ENCODE results near the gene MUSTN1. TPM values are rescaled to one million over a fixed set of nuclear protein-coding genes. Genes with fewer than 3 reads are reported as not detected.

Gene MUSTN1
- polyA plus RNA-seq, 1 experiment, result not detected

DNA sequence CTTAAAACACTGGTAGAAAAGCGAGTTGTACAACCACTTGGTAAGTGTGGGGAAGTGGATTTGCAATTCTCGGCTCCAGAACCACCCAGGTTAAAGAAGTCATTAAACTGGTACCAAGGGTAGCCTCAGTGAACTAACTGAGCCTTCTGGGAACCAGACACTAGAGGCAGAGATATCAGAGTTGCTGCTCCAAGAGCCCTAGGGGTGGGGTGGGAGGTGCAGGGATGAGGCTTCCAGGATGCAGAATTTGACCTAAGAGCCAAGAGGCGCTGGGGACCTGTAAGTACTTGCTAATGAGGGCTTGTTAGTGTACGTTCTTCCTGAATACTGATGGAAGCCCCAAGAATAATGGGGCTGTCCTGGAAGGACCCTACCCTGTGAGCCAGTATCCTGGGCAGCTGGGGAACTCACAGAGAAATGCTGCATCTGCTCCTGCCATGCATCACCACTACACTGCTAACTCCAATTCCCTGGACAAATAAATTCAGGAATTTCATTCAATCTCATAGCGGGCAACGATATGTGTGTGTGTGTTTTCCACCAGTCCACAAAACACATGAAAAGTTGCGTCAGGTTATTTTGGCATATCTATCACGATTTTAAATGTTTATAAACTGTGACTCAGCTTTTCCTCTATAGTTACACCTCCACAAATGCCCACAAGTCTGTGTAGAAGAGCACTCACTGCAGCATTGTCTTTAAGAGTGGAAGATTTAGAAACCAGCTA is 38.8 kb upstream of the MUSTN1 start:
- Histone ChIP-seq H3K27ac (ENCODE audit: low read depth, low read length) (peak overlapping the region; percentile 31), H3K9me3 (ENCODE audit: control insufficient read depth, insufficient read depth, low read length) (no peaks in the 10 kb centered on the region), H3K27me3 (ENCODE audit: control insufficient read depth, insufficient read depth, low read length) (no peaks in the 10 kb centered on the region), H3K4me3 (ENCODE audit: low read depth, low read length) (no peak overlapping the region)
- CTCF ChIA-PET, result interaction anchor here (0.6 to 1.1 kb wide), 3 partner anchors 23 to 241 kb away, joined by 3 to 4 read pairs (median 4); no protein-coding TSS in a partner anchor
- POLR2A ChIA-PET, result interaction anchor here (1.3 kb wide), 1 partner anchor 18 kb away, joined by 4 read pairs; no protein-coding TSS in a partner anchor
- DNase-seq (ENCODE audit: low read depth, low spot score), result peak; percentile 49
- TF ChIP-seq, protein P1, sequence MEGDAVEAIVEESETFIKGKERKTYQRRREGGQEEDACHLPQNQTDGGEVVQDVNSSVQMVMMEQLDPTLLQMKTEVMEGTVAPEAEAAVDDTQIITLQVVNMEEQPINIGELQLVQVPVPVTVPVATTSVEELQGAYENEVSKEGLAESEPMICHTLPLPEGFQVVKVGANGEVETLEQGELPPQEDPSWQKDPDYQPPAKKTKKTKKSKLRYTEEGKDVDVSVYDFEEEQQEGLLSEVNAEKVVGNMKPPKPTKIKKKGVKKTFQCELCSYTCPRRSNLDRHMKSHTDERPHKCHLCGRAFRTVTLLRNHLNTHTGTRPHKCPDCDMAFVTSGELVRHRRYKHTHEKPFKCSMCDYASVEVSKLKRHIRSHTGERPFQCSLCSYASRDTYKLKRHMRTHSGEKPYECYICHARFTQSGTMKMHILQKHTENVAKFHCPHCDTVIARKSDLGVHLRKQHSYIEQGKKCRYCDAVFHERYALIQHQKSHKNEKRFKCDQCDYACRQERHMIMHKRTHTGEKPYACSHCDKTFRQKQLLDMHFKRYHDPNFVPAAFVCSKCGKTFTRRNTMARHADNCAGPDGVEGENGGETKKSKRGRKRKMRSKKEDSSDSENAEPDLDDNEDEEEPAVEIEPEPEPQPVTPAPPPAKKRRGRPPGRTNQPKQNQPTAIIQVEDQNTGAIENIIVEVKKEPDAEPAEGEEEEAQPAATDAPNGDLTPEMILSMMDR (IDR thresholded peaks at IDR 0.05; ENCODE audit: low read depth, low read length), result peak; percentile 22

DNA sequence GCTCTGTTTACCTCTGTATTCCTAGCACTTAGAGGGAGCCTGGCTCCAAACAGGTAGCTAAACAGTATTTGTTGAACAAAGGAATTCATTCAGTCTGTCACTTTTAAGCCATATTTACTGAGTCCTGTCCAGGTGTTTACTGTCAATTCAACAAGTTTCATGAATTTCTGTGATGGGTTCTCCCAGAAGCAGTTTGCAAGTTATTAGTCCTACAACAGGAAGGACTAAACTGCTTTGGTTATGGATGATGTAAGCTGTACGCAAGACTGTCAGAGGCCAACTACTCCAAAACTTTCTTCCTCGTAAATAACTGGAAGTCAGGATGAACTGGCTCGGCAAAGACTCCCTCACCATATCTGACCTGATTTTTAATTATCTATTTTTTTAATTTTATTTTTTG is 37.4 kb upstream of the MUSTN1 start:
- TF ChIP-seq, protein P1 (IDR thresholded peaks at IDR 0.05; ENCODE audit: low read depth, low read length), result no peak
- DNase-seq (ENCODE audit: low read depth, low spot score), result no peak
- POLR2A ChIA-PET, result interaction anchor here (0.5 kb wide), 1 partner anchor 932 kb away, joined by 3 read pairs; no protein-coding TSS in a partner anchor
- no peaks in the 10 kb centered on the region for H3K27me3 ChIP-seq (ENCODE audit: control insufficient read depth, insufficient read depth, low read length)
- no peak overlapping the region for H3K4me3 ChIP-seq (ENCODE audit: low read depth, low read length)
- H3K27ac ChIP-seq (ENCODE audit: low read depth, low read length), result no peak overlapping the region
- no peaks in the 10 kb centered on the region for H3K9me3 ChIP-seq (ENCODE audit: control insufficient read depth, insufficient read depth, low read length)
- CTCF ChIA-PET, result interaction anchor here (1.0 kb wide), 1 partner anchor 22 kb away, joined by 4 read pairs; no protein-coding TSS in a partner anchor

DNA sequence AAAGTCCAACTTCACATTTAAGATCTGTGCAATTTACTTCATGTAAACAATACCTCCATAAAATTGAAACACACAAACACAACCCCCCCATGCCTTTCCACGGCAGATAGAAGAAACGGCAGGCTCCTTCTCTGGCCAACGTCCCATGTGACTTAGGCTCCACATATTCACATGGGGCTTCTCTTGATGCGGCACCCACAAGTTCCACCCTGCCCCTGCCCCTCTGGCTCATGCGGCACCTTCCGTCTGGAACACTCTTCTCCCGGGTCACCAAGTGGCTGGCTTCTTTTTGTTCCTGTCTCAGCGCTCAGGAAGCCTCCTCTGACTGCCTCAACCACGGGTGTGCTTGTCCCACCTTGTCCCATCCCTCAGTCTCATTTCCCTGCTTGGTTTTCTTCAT is 36.9 kb upstream of the MUSTN1 start:
- no peaks in the 10 kb centered on the region for H3K27me3 ChIP-seq (ENCODE audit: control insufficient read depth, insufficient read depth, low read length)
- no peak overlapping the region for H3K4me3 ChIP-seq (ENCODE audit: low read depth, low read length)
- no peaks in the 10 kb centered on the region for H3K9me3 ChIP-seq (ENCODE audit: control insufficient read depth, insufficient read depth, low read length)
- POLR2A ChIA-PET, result no interaction called here
- CTCF ChIA-PET, result no interaction called here
- no peak overlapping the region for H3K27ac ChIP-seq (ENCODE audit: low read depth, low read length)
- no peak for DNase-seq (ENCODE audit: low read depth, low spot score)
- TF ChIP-seq, protein P1 (IDR thresholded peaks at IDR 0.05; ENCODE audit: low read depth, low read length), result no peak

DNA sequence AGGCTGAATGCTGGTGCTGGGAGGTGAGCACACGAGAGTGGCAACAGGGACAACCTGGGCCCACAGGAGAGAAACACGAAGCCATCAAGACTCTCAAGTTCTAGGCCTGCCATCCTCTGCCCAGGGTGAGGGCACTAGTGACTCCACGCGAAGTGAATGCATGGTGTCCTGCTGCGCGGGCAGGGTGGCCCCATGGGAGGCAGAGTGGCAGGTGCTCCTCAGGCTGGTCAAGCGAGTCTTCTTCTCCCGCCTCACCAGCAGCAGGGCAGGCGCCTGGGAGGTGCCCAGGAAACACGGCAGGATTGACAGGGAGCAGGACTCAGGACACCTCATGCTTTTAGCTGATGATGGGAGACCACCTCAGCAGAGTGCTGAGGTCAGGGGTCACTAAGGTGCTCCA is 35.7 kb upstream of the MUSTN1 start:
- ChIA-PET POLR2A (no interaction called here), CTCF (no interaction called here)

DNA sequence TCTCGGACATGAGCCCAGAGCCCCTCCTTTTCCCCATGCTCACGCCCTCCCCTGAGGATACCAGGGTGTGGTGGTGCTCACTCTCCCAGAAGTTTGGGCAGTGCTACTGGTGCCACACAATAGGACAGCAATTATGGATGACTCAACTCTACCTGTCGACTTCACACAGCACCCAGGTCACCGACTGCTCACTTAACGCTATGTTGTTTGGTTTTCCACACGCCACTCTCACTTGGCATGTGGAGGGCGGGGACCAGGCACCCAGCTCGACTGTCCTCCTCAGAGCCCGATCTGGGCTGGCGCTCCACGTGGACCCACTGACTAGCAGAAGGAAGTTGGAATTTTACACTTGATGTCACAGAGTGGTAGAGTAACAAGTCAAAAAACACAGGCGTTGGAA is 31.6 kb upstream of the MUSTN1 start:
- no peak for DNase-seq (ENCODE audit: low read depth, low spot score)
- CTCF ChIA-PET, result no interaction called here
- Histone ChIP-seq H3K9me3 (ENCODE audit: control insufficient read depth, insufficient read depth, low read length) (peaks cover 4% of the 10 kb centered on the region; the same call in 1 of the 2 replicates), H3K27ac (ENCODE audit: low read depth, low read length) (no peak overlapping the region), H3K4me3 (ENCODE audit: low read depth, low read length) (no peak overlapping the region), H3K27me3 (ENCODE audit: control insufficient read depth, insufficient read depth, low read length) (no peaks in the 10 kb centered on the region)
- POLR2A ChIA-PET, result no interaction called here
- TF ChIP-seq, protein P1 (IDR thresholded peaks at IDR 0.05; ENCODE audit: low read depth, low read length), result no peak

More for the DNA sequence above, 35.7 kb upstream of the MUSTN1 start:
- Histone ChIP-seq H3K4me3 (ENCODE audit: low read depth, low read length) (no peak overlapping the region), H3K27ac (ENCODE audit: low read depth, low read length) (no peak overlapping the region), H3K27me3 (ENCODE audit: control insufficient read depth, insufficient read depth, low read length) (no peaks in the 10 kb centered on the region), H3K9me3 (ENCODE audit: control insufficient read depth, insufficient read depth, low read length) (peaks cover 4% of the 10 kb centered on the region; the same call in 1 of the 2 replicates)
- TF ChIP-seq, protein P1 (IDR thresholded peaks at IDR 0.05; ENCODE audit: low read depth, low read length), result no peak
- no peak for DNase-seq (ENCODE audit: low read depth, low spot score)
